ENCODE results near the gene DGLUCY.
"Not testable (repeated sequence)": the region's sequence is repeated elsewhere in the genome, so short reads cannot be mapped to it uniquely, and the experiment has no call there.

DGLUCY gene

DNA sequence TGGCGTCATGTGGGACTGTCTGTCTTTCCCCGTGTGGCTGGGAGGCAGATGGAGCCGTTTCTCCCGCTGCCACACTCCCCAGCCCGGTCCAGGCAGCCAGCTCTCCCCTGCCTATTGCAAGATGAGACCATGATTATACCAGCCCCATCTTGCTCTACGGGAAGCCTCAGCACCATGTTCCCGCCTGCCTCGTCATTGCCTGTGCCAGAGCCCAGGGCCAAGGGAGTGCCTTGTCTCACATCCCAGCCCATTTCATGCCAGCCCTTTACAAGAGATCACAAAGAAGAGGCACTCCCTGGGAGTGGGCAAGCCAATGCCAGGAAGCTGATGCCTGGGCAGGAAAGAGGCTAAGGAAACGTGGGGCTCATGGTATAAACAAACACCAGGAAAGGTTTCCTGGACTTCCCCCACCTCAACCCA is 106.7 kb downstream of the DGLUCY start:
- peak; percentile 18 for DNase-seq (ENCODE audit: low spot score)
- ChIA-PET CTCF (no interaction called here), POLR2A (ENCODE audit: low non-redundant PET) (no interaction called here)
- H3K27ac ChIP-seq = peak overlapping the region; percentile 93
- TF ChIP-seq, protein P1, sequence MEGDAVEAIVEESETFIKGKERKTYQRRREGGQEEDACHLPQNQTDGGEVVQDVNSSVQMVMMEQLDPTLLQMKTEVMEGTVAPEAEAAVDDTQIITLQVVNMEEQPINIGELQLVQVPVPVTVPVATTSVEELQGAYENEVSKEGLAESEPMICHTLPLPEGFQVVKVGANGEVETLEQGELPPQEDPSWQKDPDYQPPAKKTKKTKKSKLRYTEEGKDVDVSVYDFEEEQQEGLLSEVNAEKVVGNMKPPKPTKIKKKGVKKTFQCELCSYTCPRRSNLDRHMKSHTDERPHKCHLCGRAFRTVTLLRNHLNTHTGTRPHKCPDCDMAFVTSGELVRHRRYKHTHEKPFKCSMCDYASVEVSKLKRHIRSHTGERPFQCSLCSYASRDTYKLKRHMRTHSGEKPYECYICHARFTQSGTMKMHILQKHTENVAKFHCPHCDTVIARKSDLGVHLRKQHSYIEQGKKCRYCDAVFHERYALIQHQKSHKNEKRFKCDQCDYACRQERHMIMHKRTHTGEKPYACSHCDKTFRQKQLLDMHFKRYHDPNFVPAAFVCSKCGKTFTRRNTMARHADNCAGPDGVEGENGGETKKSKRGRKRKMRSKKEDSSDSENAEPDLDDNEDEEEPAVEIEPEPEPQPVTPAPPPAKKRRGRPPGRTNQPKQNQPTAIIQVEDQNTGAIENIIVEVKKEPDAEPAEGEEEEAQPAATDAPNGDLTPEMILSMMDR (conservative IDR thresholded peaks at IDR 0.05; ENCODE audit: low read depth) = no peak

DNA sequence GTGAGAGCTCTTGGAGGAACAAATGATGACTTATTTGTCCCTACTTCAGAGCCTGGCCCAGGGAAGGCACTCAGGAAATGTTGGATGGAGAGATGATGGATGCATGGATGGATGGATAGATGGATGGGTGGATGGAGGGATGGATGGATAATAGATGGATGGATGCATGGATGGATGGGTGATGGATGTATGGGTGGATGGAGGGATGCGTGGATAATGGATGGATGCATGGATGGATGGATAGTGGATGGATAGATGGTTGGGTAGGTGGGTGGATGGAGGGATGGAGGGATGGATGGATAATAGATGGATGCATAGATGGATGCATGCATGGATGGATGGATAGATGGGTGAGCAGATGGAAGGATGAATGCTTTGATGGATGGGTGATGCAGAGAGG is 107.4 kb downstream of the DGLUCY start:
- TF ChIP-seq, protein P1 (conservative IDR thresholded peaks at IDR 0.05; ENCODE audit: low read depth) = no peak
- peak overlapping the region; percentile 93 for H3K27ac ChIP-seq
- ChIA-PET CTCF (no interaction called here), POLR2A (ENCODE audit: low non-redundant PET) (no interaction called here)
- no peak for DNase-seq (ENCODE audit: low spot score)

GRCh38 chr14:91223028-91223783 is 109.3 kb downstream of the DGLUCY start:
- CTCF ChIA-PET = interaction anchor here (1.0 kb wide), 1 partner anchor 24 kb away, joined by 3 read pairs; no protein-coding TSS in a partner anchor
- no peak overlapping the region for H3K27ac ChIP-seq
- TF ChIP-seq, protein P1 (conservative IDR thresholded peaks at IDR 0.05; ENCODE audit: low read depth) = no peak
- POLR2A ChIA-PET (ENCODE audit: low non-redundant PET) = interaction anchor here (0.7 kb wide), 1 partner anchor 26 kb away, joined by 5 read pairs; no protein-coding TSS in a partner anchor
- DNase-seq (ENCODE audit: low spot score) = no peak

DNA sequence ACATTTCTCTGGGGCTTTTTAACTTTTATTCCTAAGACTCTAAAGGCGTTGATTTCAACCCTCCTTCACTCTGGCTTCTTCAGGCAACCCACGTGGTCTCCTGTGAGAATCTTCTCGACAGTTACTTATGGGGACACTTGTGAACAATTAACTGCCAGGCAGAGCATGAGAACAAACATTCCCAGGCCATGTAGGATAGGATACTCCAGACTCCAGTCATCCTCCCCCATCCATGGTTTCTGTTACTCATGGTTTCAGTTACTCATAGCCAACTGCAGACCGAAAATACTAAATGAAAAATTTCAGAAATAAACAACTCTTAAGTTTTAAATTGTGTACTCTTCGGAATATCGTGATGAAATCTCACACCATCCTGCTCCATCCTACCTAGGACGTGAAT is 111.2 kb downstream of the DGLUCY start:
- TF ChIP-seq, protein P1 (conservative IDR thresholded peaks at IDR 0.05; ENCODE audit: low read depth) = no peak
- ChIA-PET POLR2A (ENCODE audit: low non-redundant PET) (no interaction called here), CTCF (no interaction called here)
- no peak overlapping the region for H3K27ac ChIP-seq
- DNase-seq (ENCODE audit: low spot score) = no peak

- H3K27ac ChIP-seq; DNase-seq (ENCODE audit: low spot score); POLR2A ChIA-PET (ENCODE audit: low non-redundant PET): not testable (repeated sequence)
- CTCF ChIA-PET = interaction anchor here (0.6 kb wide), 3 partner anchors 8 to 97 kb away, joined by 3 read pairs; no protein-coding TSS in a partner anchor
These were observed 112.5 kb downstream of the DGLUCY start for GRCh38 chr14:91226360-91226759.

GRCh38 chr14:91227183-91227628 is 113.3 kb downstream of the DGLUCY start:
- no peak for DNase-seq (ENCODE audit: low spot score)
- peak overlapping the region; percentile 64 for H3K27ac ChIP-seq
- CTCF ChIA-PET = no interaction called here
- TF ChIP-seq, protein P1 (conservative IDR thresholded peaks at IDR 0.05; ENCODE audit: low read depth) = no peak
- POLR2A ChIA-PET (ENCODE audit: low non-redundant PET) = no interaction called here

Data from RWPE1 (cell line).